SK-N-SH treated with all-trans-retinoic acid at 6 μM for 48 hours (cell line): Measurements from ENCODE around the gene SMARCA2.

Source experiments
- ATAC-seq: fragments of 200-7000 bp; cut with Tn5 transposase; 3 replicates; pipeline ENCODE4 v1.9.1; 2020; ENCODE audit warnings: mild to moderate bottlenecking, moderate library complexity
- ARNTL ChIP-seq: fragments of 450-650 bp; formaldehyde crosslinking; IDR thresholded peaks from 2 replicates; pipeline ENCODE4 v1.5.0; 2020; ENCODE audit warnings: low read depth, mild to moderate bottlenecking, moderate library complexity, borderline replicate concordance
- BACH2 ChIP-seq: fragments of 250-450 bp; sonication (Bioruptor Pico); IDR thresholded peaks from 2 replicates; pipeline ENCODE4 v1.9.0; 2021; ENCODE audit warnings: mild to moderate bottlenecking, borderline replicate concordance
- CSDC2 ChIP-seq: fragments of 250-450 bp; sonication (Bioruptor Pico); IDR thresholded peaks from 2 replicates; pipeline ENCODE4 v1.5.0; 2020; ENCODE audit warnings: mild to moderate bottlenecking, moderate library complexity
- ESRRG ChIP-seq: fragments of 250-450 bp; sonication (Bioruptor Pico); IDR thresholded peaks from 2 replicates; pipeline ENCODE4 v1.6.1; 2021; ENCODE audit warnings: mild to moderate bottlenecking
- GLIS3 ChIP-seq: fragments of 250-450 bp; sonication (Bioruptor Pico); IDR thresholded peaks from 2 replicates; pipeline ENCODE4 v1.5.0; 2020; ENCODE audit warnings: mild to moderate bottlenecking, moderate library complexity
- ISL1 ChIP-seq: fragments of 250-450 bp; sonication (Bioruptor Pico); IDR thresholded peaks from 2 replicates; pipeline ENCODE4 v2.1.2; 2022; ENCODE audit warnings: mild to moderate bottlenecking, moderate library complexity
- OSR1 ChIP-seq: fragments of 250-450 bp; sonication (Bioruptor Pico); IDR thresholded peaks from 2 replicates; pipeline ENCODE4 v1.8.0; 2022; ENCODE audit warnings: moderate library complexity, mild to moderate bottlenecking, inconsistent platforms
- PPARA ChIP-seq: fragments of 250-450 bp; sonication (Bioruptor Pico); IDR thresholded peaks from 2 replicates; pipeline ENCODE4 v1.5.0; 2020; ENCODE audit warnings: mild to moderate bottlenecking, borderline replicate concordance
- SNAI2 ChIP-seq: fragments of 250-450 bp; sonication (Bioruptor Pico); IDR thresholded peaks from 2 replicates; pipeline ENCODE4 v1.5.0; 2020; ENCODE audit warnings: mild to moderate bottlenecking, moderate library complexity
- TOX ChIP-seq: fragments of 250-450 bp; sonication (Bioruptor Pico); IDR thresholded peaks from 2 replicates; pipeline ENCODE4 v1.8.0; 2021; ENCODE audit warnings: mild to moderate bottlenecking, moderate library complexity, borderline replicate concordance
- ZC3H10 ChIP-seq: fragments of 250-450 bp; sonication (Bioruptor Pico); IDR thresholded peaks from 2 replicates; pipeline ENCODE4 v1.5.1; 2021; ENCODE audit warnings: mild to moderate bottlenecking, moderate library complexity
- ZFP3 ChIP-seq: fragments of 250-450 bp; sonication (Bioruptor Pico); IDR thresholded peaks from 2 replicates; pipeline ENCODE4 v1.5.0; 2020; ENCODE audit warnings: mild to moderate bottlenecking, moderate library complexity
- ZFP30 ChIP-seq: fragments of 450-650 bp; formaldehyde crosslinking; IDR thresholded peaks from 2 replicates; pipeline ENCODE4 v1.5.0; 2022; ENCODE audit warnings: mild to moderate bottlenecking, moderate library complexity
- ZNF565 ChIP-seq: fragments of 450-650 bp; formaldehyde crosslinking; conservative IDR thresholded peaks from 2 replicates; pipeline ENCODE4 v1.5.0; 2020; ENCODE audit warnings: low read depth, mild to moderate bottlenecking, moderate library complexity
- ZNF70 ChIP-seq: fragments of 450-650 bp; formaldehyde crosslinking; IDR thresholded peaks from 2 replicates; pipeline ENCODE4 v1.5.0; 2020; ENCODE audit warnings: mild to moderate bottlenecking, moderate library complexity
- ZNF8 ChIP-seq: fragments of 450-650 bp; formaldehyde crosslinking; IDR thresholded peaks from 2 replicates; pipeline ENCODE4 v1.5.0; 2020; ENCODE audit warnings: mild to moderate bottlenecking, moderate library complexity
- TF ChIP-seq, protein P1 (sequence below): fragments of 250-450 bp; sonication (Bioruptor Pico); IDR thresholded peaks from 2 replicates; pipeline ENCODE4 v1.8.0; 2021; ENCODE audit warnings: low read depth, mild to moderate bottlenecking, moderate library complexity, borderline replicate concordance
- TF ChIP-seq, protein P2 (sequence below): fragments of 250-450 bp; sonication (Bioruptor Pico); IDR thresholded peaks from 2 replicates; pipeline ENCODE4 v1.5.1; 2021; ENCODE audit warnings: mild to moderate bottlenecking, moderate library complexity
- TF ChIP-seq, protein P3 (sequence below): fragments of 250-450 bp; sonication (Bioruptor Pico); IDR thresholded peaks from 2 replicates; pipeline ENCODE4 v1.8.0; 2020; ENCODE audit warnings: mild to moderate bottlenecking, moderate library complexity, borderline replicate concordance
- TF ChIP-seq, protein P4 (sequence below): fragments of 250-450 bp; sonication (Bioruptor Pico); IDR thresholded peaks from 2 replicates; pipeline ENCODE4 v1.5.0; 2020; ENCODE audit warnings: mild to moderate bottlenecking, moderate library complexity

SMARCA2 gene

DNA sequence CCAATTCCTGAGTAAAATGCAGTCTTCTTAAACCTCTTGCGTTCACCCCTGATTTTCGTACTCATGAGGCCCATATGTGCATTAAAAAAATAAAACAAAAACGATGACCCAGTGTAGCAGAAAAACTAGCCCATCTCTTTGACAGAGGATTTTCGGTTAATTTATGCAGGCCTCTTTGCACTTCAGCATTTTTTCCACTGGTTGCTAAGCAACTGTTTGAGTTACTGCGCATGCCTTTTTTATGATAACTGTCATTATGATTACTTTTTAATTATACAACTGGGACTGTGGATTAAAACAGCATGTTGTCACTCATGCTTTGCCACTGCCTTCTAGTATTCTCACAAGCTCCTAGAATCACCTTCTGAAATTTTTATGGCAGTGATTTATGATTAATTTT is 165.0 kb downstream of the SMARCA2 start (continued):
- no peak for TF ChIP-seq PPARA (CRISPR knock-in tag)

DNA sequence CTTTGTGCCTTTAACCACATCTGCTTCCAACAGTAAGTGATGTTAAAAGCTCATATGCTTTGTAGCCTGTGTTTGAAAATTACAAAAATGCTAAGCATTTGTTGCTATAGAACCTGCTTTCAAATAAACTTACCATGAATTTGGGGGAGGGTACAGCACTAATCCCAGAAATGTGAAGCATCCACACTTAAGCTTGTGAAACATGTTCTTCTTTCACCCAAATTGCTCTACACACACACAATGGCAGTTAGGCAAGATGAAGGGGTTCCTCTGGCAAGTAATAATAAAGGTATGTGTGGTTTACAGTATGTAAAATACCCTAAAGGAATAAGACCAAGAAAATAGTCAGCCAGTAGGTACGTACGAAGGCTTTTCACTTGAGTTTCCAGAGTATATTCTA is 165.6 kb downstream of the SMARCA2 start:
- no peak for ATAC-seq
- TF ChIP-seq, protein P1, sequence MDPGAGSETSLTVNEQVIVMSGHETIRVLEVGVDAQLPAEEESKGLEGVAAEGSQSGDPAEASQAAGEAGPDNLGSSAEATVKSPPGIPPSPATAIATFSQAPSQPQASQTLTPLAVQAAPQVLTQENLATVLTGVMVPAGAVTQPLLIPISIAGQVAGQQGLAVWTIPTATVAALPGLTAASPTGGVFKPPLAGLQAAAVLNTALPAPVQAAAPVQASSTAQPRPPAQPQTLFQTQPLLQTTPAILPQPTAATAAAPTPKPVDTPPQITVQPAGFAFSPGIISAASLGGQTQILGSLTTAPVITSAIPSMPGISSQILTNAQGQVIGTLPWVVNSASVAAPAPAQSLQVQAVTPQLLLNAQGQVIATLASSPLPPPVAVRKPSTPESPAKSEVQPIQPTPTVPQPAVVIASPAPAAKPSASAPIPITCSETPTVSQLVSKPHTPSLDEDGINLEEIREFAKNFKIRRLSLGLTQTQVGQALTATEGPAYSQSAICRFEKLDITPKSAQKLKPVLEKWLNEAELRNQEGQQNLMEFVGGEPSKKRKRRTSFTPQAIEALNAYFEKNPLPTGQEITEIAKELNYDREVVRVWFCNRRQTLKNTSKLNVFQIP (CRISPR knock-in tag): no peak
- TF ChIP-seq PPARA (CRISPR knock-in tag) (no peak), SNAI2 (no peak), ZNF565 (CRISPR knock-in tag) (no peak), ESRRG (CRISPR knock-in tag) (no peak), TOX (CRISPR knock-in tag) (no peak), ZFP3 (CRISPR knock-in tag) (no peak), ZNF70 (CRISPR knock-in tag) (no peak), CSDC2 (CRISPR knock-in tag) (no peak), GLIS3 (CRISPR knock-in tag) (no peak), ZNF8 (CRISPR knock-in tag) (no peak), ARNTL (no peak), ISL1 (CRISPR knock-in tag) (no peak), ZC3H10 (CRISPR knock-in tag) (no peak), ZFP30 (CRISPR knock-in tag) (no peak), BACH2 (no peak)
- TF ChIP-seq, protein P2, sequence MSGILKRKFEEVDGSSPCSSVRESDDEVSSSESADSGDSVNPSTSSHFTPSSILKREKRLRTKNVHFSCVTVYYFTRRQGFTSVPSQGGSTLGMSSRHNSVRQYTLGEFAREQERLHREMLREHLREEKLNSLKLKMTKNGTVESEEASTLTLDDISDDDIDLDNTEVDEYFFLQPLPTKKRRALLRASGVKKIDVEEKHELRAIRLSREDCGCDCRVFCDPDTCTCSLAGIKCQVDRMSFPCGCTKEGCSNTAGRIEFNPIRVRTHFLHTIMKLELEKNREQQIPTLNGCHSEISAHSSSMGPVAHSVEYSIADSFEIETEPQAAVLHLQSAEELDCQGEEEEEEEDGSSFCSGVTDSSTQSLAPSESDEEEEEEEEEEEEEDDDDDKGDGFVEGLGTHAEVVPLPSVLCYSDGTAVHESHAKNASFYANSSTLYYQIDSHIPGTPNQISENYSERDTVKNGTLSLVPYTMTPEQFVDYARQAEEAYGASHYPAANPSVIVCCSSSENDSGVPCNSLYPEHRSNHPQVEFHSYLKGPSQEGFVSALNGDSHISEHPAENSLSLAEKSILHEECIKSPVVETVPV: no peak

DNA sequence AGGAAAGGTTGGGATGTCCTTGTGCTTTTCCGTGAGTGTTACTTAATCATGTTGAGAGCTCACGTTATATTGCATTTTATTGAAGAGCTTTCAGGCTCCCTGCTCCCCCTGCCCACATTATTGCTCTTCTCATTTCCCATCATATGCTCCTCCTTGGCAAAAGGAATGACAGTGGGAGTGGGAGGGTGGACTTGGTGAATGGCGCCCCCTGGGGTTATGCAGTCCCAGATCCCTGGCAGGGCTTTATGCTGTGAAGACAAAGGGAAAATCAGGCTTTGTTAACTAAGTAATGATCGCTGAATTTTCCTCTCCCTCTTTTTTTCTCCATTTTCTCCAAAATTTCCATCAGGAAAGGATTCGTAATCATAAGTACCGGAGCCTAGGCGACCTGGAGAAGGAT is 166.6 kb downstream of the SMARCA2 start:
- TF ChIP-seq, protein P3, sequence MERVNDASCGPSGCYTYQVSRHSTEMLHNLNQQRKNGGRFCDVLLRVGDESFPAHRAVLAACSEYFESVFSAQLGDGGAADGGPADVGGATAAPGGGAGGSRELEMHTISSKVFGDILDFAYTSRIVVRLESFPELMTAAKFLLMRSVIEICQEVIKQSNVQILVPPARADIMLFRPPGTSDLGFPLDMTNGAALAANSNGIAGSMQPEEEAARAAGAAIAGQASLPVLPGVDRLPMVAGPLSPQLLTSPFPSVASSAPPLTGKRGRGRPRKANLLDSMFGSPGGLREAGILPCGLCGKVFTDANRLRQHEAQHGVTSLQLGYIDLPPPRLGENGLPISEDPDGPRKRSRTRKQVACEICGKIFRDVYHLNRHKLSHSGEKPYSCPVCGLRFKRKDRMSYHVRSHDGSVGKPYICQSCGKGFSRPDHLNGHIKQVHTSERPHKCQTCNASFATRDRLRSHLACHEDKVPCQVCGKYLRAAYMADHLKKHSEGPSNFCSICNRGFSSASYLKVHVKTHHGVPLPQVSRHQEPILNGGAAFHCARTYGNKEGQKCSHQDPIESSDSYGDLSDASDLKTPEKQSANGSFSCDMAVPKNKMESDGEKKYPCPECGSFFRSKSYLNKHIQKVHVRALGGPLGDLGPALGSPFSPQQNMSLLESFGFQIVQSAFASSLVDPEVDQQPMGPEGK (CRISPR knock-in tag): no peak
- TF ChIP-seq, protein P1 (CRISPR knock-in tag): no peak
- TF ChIP-seq ZNF565 (CRISPR knock-in tag) (no peak), GLIS3 (CRISPR knock-in tag) (no peak), ZFP30 (CRISPR knock-in tag) (no peak), BACH2 (no peak), PPARA (CRISPR knock-in tag) (no peak), ZNF70 (CRISPR knock-in tag) (no peak), ZNF8 (CRISPR knock-in tag) (no peak), ISL1 (CRISPR knock-in tag) (no peak), ZC3H10 (CRISPR knock-in tag) (no peak), SNAI2 (no peak), ARNTL (no peak), ESRRG (CRISPR knock-in tag) (no peak), CSDC2 (CRISPR knock-in tag) (no peak), OSR1 (no peak)
- TF ChIP-seq, protein P4, sequence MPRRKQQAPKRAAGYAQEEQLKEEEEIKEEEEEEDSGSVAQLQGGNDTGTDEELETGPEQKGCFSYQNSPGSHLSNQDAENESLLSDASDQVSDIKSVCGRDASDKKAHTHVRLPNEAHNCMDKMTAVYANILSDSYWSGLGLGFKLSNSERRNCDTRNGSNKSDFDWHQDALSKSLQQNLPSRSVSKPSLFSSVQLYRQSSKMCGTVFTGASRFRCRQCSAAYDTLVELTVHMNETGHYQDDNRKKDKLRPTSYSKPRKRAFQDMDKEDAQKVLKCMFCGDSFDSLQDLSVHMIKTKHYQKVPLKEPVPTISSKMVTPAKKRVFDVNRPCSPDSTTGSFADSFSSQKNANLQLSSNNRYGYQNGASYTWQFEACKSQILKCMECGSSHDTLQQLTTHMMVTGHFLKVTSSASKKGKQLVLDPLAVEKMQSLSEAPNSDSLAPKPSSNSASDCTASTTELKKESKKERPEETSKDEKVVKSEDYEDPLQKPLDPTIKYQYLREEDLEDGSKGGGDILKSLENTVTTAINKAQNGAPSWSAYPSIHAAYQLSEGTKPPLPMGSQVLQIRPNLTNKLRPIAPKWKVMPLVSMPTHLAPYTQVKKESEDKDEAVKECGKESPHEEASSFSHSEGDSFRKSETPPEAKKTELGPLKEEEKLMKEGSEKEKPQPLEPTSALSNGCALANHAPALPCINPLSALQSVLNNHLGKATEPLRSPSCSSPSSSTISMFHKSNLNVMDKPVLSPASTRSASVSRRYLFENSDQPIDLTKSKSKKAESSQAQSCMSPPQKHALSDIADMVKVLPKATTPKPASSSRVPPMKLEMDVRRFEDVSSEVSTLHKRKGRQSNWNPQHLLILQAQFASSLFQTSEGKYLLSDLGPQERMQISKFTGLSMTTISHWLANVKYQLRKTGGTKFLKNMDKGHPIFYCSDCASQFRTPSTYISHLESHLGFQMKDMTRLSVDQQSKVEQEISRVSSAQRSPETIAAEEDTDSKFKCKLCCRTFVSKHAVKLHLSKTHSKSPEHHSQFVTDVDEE (CRISPR knock-in tag): no peak
- TF ChIP-seq, protein P2: no peak
- peak; percentile 87 for ATAC-seq
